WI38 (cell line): ENCODE measurements around the gene CADM4.
A peak's percentile ranks its signal among the peaks of the same experiment; 100 is the strongest.
"Not testable (repeated sequence)": the region's sequence is repeated elsewhere in the genome, so short reads cannot be mapped to it uniquely, and the experiment has no call there.

ENCODE experiments used
- H3K4me3 ChIP-seq: 2 replicates; pipeline ENCODE4 v1.5.1; 2011; ENCODE audit warnings: low read depth, mild to moderate bottlenecking, control low read depth, low read length
- CTCF ChIP-seq: IDR thresholded peaks from 2 replicates; pipeline ENCODE4 v1.5.1; 2012; ENCODE audit warnings: low read depth, mild to moderate bottlenecking, control low read depth, low read length

CADM4 gene

GRCh38 chr19:43660971-43661360, 21.3 kb upstream of the CADM4 start:
- no peak for TF ChIP-seq CTCF

GRCh38 chr19:43660301-43660970, 20.8 kb upstream of the CADM4 start:
- no peak for TF ChIP-seq CTCF

More at GRCh38 chr19:43660971-43661360, 21.3 kb upstream of the CADM4 start:
- no peak overlapping the region for H3K4me3 ChIP-seq

GRCh38 chr19:43658494-43658893, 18.8 kb upstream of the CADM4 start:
- H3K4me3 ChIP-seq: no peak overlapping the region
- no peak for TF ChIP-seq CTCF

More at GRCh38 chr19:43660301-43660970, 20.8 kb upstream of the CADM4 start:
- no peak overlapping the region for H3K4me3 ChIP-seq

- TF ChIP-seq CTCF: no peak
- H3K4me3 ChIP-seq: no peak overlapping the region
Observed at GRCh38 chr19:43658001-43658400, 18.4 kb upstream of the CADM4 start.

GRCh38 chr19:43656436-43656835, 16.8 kb upstream of the CADM4 start:
- no peak for TF ChIP-seq CTCF
- no peak overlapping the region for H3K4me3 ChIP-seq

- H3K4me3 ChIP-seq: no peak overlapping the region
- no peak for TF ChIP-seq CTCF
Observed at GRCh38 chr19:43652546-43652874, 12.9 kb upstream of the CADM4 start.

- H3K4me3 ChIP-seq: no peak overlapping the region
- peak; percentile 83 for TF ChIP-seq CTCF
Observed at GRCh38 chr19:43651758-43652545, 12.3 kb upstream of the CADM4 start.

- H3K4me3 ChIP-seq: not testable (repeated sequence)
Observed at GRCh38 chr19:43650276-43650675, 10.6 kb upstream of the CADM4 start.
